Right lobe of liver (tissue), 4 donors: ENCODE measurements around the gene CDK17.

Source experiments
- CTCF ChIP-seq, 4 donors: fragments of 200-600 bp in 3 of 4; fragments of 450-650 bp in 1 of 4; IDR thresholded peaks; one replicate each; pipeline versions ENCODE4 v1.5.1 to v1.8.0; 2016 to 2022; ENCODE audit warnings: antibody characterized with exemption in 4 of 4, mild to moderate bottlenecking in 2 of 4
- POLR2A ChIP-seq: fragments of 450-650 bp; IDR thresholded peaks from one replicate; pipeline ENCODE4 v1.6.1; 2017; ENCODE audit warnings: antibody characterized with exemption, mild to moderate bottlenecking
- donor health status: DM: no; HTN: no; CAD: no.
- donor health status: DM: no; HTN: no; CAD: no.
- donor health status: DM: no; HTN: yes; CAD: no.

GRCh38 chr12:96404696-96405095 is 4.5 kb upstream of the CDK17 start:
- no peak for TF ChIP-seq CTCF (IDR thresholded peaks at IDR 0.05)
- no peak for TF ChIP-seq POLR2A
